ENCODE results near the gene ANKRD45.
"Not testable (repeated sequence)": the region's sequence is repeated elsewhere in the genome, so short reads cannot be mapped to it uniquely, and the experiment has no call there.

ANKRD45 gene

GRCh38 chr1:173669491-173669941 is at the start of gene ANKRD45:
ANKRD45 (minus strand) TSS chr1:173669851; CDS start chr1:173659418, 10,433 bp downstream.
- no peak for DNase-seq (ENCODE audit: low read depth)

GRCh38 chr1:173717238-173717637 is 47.6 kb upstream of the ANKRD45 start:
- DNase-seq (ENCODE audit: low read depth): no peak

GRCh38 chr1:173715538-173715844 is 45.8 kb upstream of the ANKRD45 start:
- DNase-seq (ENCODE audit: low read depth): no peak

- peak; percentile 57 for DNase-seq (ENCODE audit: low read depth)
Measured at GRCh38 chr1:173714759-173715537, 45.3 kb upstream of the ANKRD45 start, which contains the start of gene KLHL20. KLHL20 (plus strand) TSS chr1:173714981; CDS start chr1:173716044, 1,063 bp downstream.

- no peak for DNase-seq (ENCODE audit: low read depth)
Measured at GRCh38 chr1:173714441-173714758, 44.7 kb upstream of the ANKRD45 start.

- DNase-seq (ENCODE audit: low read depth): no peak
Measured at GRCh38 chr1:173708787-173709186, 39.1 kb upstream of the ANKRD45 start.

GRCh38 chr1:173705117-173705516 is 35.5 kb upstream of the ANKRD45 start:
- DNase-seq (ENCODE audit: low read depth): no peak

- DNase-seq (ENCODE audit: low read depth): no peak
Measured at GRCh38 chr1:173702736-173703135, 33.1 kb upstream of the ANKRD45 start.

GRCh38 chr1:173701299-173701698 is 31.6 kb upstream of the ANKRD45 start:
- not testable (repeated sequence) for DNase-seq (ENCODE audit: low read depth)

GRCh38 chr1:173693238-173693637 is 23.6 kb upstream of the ANKRD45 start:
- DNase-seq (ENCODE audit: low read depth): no peak

- DNase-seq (ENCODE audit: low read depth): no peak
Measured at GRCh38 chr1:173688300-173688699, 18.6 kb upstream of the ANKRD45 start.

GRCh38 chr1:173685121-173685520 is 15.5 kb upstream of the ANKRD45 start:
- DNase-seq (ENCODE audit: low read depth): not testable (repeated sequence)

- not testable (repeated sequence) for DNase-seq (ENCODE audit: low read depth)
Measured at GRCh38 chr1:173683838-173684237, 14.2 kb upstream of the ANKRD45 start.

GRCh38 chr1:173682184-173682583 is 12.5 kb upstream of the ANKRD45 start:
- DNase-seq (ENCODE audit: low read depth): no peak

GRCh38 chr1:173680152-173680551 is 10.5 kb upstream of the ANKRD45 start:
- not testable (repeated sequence) for DNase-seq (ENCODE audit: low read depth)

GRCh38 chr1:173674496-173674895 is 4.8 kb upstream of the ANKRD45 start:
- DNase-seq (ENCODE audit: low read depth): not testable (repeated sequence)

- no peak for DNase-seq (ENCODE audit: low read depth)
Measured at GRCh38 chr1:173666646-173667045, 3.0 kb downstream of the ANKRD45 start.

GRCh38 chr1:173663159-173663558 is 6.5 kb downstream of the ANKRD45 start:
- no peak for DNase-seq (ENCODE audit: low read depth)

- DNase-seq (ENCODE audit: low read depth): no peak
Measured at GRCh38 chr1:173661763-173662162, 7.9 kb downstream of the ANKRD45 start.

GRCh38 chr1:173661271-173661670 is 8.4 kb downstream of the ANKRD45 start:
- no peak for DNase-seq (ENCODE audit: low read depth)

GRCh38 chr1:173660306-173660705 is 9.3 kb downstream of the ANKRD45 start:
- DNase-seq (ENCODE audit: low read depth): no peak

- DNase-seq (ENCODE audit: low read depth): no peak
Measured at GRCh38 chr1:173648880-173649605, 20.6 kb downstream of the ANKRD45 start.

GRCh38 chr1:173646656-173647055 is 23.0 kb downstream of the ANKRD45 start:
- DNase-seq (ENCODE audit: low read depth): no peak

All from stimulated activated CD8-positive, alpha-beta memory T cell treated with anti-CD3 and anti-CD28 coated beads, Interleukin-7, amount 100 ng/mL, for 24 hours (primary cell).